Effector memory CD8-positive, alpha-beta T cell (primary cell): Measurements from ENCODE around the gene MGAT1.

Source experiments
- ATAC-seq: fragments of 150-1000 bp; cut with Tn5 transposase; replicated peaks from 2 replicates; pipeline ENCODE4 v1.10.0; 2021; ENCODE audit warnings: mild to moderate bottlenecking, moderate library complexity
- DNase-seq, 3 experiments: peaks; one replicate each; pipeline ENCODE4 v3.0.0; 2021
- H3K27ac Mint-ChIP-seq, 2 donors: one replicate each; pipeline ENCODE4 v1.8.0; 2022; ENCODE audit warnings: mild to moderate bottlenecking in 2 of 2, mixed read lengths in 2 of 2, moderate library complexity in 2 of 2
- H3K27me3 Mint-ChIP-seq, 2 donors: one replicate each; pipeline ENCODE4 v1.8.0; 2022; ENCODE audit warnings: mixed read lengths in 2 of 2
- H3K36me3 Mint-ChIP-seq: one replicate; pipeline ENCODE4 v1.8.0; 2022; ENCODE audit warnings: mild to moderate bottlenecking, moderate library complexity, mixed read lengths; ENCODE audit not compliant: insufficient read depth
- H3K4me1 Mint-ChIP-seq, 2 donors: one replicate each; pipeline ENCODE4 v1.8.0; 2022; ENCODE audit warnings: low read depth in 2 of 2, mixed read lengths in 2 of 2
- H3K4me3 Mint-ChIP-seq, 2 donors: one replicate each; pipeline ENCODE4 v1.8.0; 2022; ENCODE audit warnings: mild to moderate bottlenecking in 2 of 2, mixed read lengths in 2 of 2, moderate library complexity in 2 of 2
- H3K9me3 Mint-ChIP-seq, 2 donors: one replicate each; pipeline ENCODE4 v1.8.0; 2022; ENCODE audit warnings: mixed read lengths in 2 of 2
- total RNA-seq, 9 experiments: gene quantifications; one replicate each; lab custom pipeline; 2026; lab: John Stamatoyannopoulos, UW

The MGAT1 gene
- 73.3 to 193 (median 119) reads per million in 9 experiments for total RNA-seq

DNA sequence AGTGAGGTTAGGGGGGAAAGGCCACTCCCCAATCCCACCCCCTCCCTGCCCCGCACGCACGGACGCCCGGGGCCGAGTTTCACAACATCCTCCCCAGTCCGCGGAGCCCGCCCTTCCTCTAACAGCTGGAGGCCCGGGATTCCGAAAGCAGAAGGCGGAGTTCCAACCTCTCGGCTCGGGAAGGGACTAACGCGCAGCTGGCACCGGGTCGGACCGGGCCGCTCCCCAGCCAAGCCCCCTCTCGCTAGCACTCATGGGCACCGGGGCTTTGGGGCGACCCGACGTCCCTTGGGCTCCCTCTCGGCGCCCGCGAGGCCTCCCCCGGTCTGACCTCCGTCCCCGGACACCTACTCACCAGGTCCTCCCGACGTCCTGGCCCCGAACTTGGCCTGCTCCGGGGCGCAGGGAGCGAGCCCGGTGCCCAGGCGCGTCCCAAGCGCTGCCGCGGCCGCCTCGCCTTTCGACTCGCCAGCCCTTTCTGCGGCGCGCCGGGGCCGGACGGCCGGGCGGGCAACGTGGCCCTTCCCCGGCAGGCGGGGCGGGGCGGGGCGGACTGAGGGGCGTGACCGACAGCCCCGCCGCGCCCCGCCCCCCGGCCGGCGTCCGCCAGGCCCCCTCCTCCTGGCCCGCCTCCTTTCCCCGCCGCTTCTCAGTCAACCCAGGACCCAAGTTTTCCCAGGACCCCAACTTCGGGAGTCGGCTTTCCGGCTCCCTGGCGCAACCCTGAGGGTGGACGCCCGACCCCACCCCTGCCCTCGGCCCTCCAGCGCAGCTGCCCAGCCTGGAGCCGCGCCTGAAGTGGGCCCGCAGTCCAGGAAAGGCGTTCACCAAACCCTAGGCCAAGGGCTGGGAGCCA lies at the start of gene MGAT1:
Gene MGAT1, minus strand, starts transcription at position 482 of the 856 bp plus-strand sequence. CDS start 9,835 bp downstream, outside the sequence.
- peak within 1 kb of the TSS; percentile 84 to 96 for H3K4me3 Mint-ChIP-seq
- H3K4me1 Mint-ChIP-seq: peaks cover 72 to 77% of the 10 kb centered on the region in 2 donors
- no peaks in the 10 kb centered on the region for H3K9me3 Mint-ChIP-seq
- peaks cover 55% of the 10 kb centered on the region for H3K36me3 Mint-ChIP-seq
- peak within 1 kb of the TSS; percentile 95 to 96 for H3K27ac Mint-ChIP-seq
- peak; percentile 68 to 73 (median 71) for DNase-seq
- no peaks in the 10 kb centered on the region for H3K27me3 Mint-ChIP-seq
- peak; percentile 53 for ATAC-seq

DNA sequence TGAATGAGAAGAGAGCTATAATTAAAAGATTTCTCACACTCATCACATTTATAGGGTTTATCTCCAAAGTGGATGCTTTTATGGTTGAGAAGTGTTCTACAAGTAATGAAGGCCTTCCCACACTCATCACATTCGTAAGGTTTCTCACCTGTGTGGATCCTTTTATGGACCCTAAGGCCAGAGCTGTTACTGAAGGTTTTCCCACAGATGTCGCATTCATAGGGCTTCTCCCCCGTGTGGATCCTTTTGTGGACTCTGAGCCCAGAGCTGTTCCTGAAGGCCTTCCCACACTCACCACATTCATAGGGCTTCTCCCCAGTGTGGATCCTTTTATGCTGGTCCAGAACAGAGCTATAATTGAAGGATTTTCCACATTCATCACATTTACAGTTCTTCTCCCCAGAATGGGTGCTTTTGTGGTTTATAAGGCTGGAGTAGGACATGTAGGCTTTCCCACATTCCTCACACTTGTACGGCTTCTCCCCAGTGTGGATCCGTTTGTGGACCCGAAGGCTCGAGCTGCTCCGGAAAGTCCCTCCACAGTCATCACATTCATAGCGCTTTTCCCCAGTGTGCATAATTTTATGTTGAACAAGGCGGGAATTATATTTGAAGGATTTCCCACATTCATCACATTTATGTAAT lies 48.0 kb upstream of the MGAT1 start:
- Mint-ChIP-seq H3K4me3 (no peak overlapping the region), H3K27ac (no peak overlapping the region), H3K36me3 (peaks cover 17% of the 10 kb centered on the region), H3K4me1 (peaks cover 2 to 8% of the 10 kb centered on the region in 2 donors), H3K27me3 (no peaks in the 10 kb centered on the region), H3K9me3 (peaks cover 3 to 9% of the 10 kb centered on the region in 2 donors)
- ATAC-seq: no peak
- DNase-seq: no peak

- Mint-ChIP-seq H3K27ac (no peak overlapping the region), H3K9me3 (peaks cover 3 to 9% of the 10 kb centered on the region in 2 donors), H3K4me3 (no peak overlapping the region), H3K4me1 (peaks cover 2 to 8% of the 10 kb centered on the region in 2 donors), H3K36me3 (peaks cover 17% of the 10 kb centered on the region), H3K27me3 (no peaks in the 10 kb centered on the region)
- ATAC-seq: no peak
- no peak for DNase-seq
These were observed 47.2 kb upstream of the MGAT1 start for GRCh38 chr5:180849827-180850226.

- Mint-ChIP-seq H3K9me3 (peaks cover 3 to 9% of the 10 kb centered on the region in 2 donors), H3K4me1 (peaks cover 0 to 2% of the 10 kb centered on the region in 2 donors), H3K27me3 (no peaks in the 10 kb centered on the region), H3K36me3 (peaks cover 17% of the 10 kb centered on the region), H3K4me3 (no peak overlapping the region), H3K27ac (no peak overlapping the region)
- DNase-seq (no peak), ATAC-seq (no peak)
These were observed 46.3 kb upstream of the MGAT1 start for GRCh38 chr5:180848878-180849277.

GRCh38 chr5:180848265-180848664 lies 45.7 kb upstream of the MGAT1 start:
- ATAC-seq: no peak
- Mint-ChIP-seq H3K36me3 (peaks cover 17% of the 10 kb centered on the region), H3K27me3 (no peaks in the 10 kb centered on the region), H3K9me3 (peaks cover 3 to 9% of the 10 kb centered on the region in 2 donors), H3K27ac (no peak overlapping the region), H3K4me1 (peaks cover 0 to 2% of the 10 kb centered on the region in 2 donors), H3K4me3 (no peak overlapping the region)
- no peak for DNase-seq

GRCh38 chr5:180847026-180847425 lies 44.4 kb upstream of the MGAT1 start:
- ATAC-seq: no peak
- no peak overlapping the region for H3K4me3 Mint-ChIP-seq
- peaks cover 17% of the 10 kb centered on the region for H3K36me3 Mint-ChIP-seq
- H3K9me3 Mint-ChIP-seq: peaks cover 3 to 9% of the 10 kb centered on the region in 2 donors
- no peaks in the 10 kb centered on the region for H3K27me3 Mint-ChIP-seq
- H3K27ac Mint-ChIP-seq: no peak overlapping the region
- H3K4me1 Mint-ChIP-seq: peaks cover 0 to 2% of the 10 kb centered on the region in 2 donors
- DNase-seq: no peak

DNA sequence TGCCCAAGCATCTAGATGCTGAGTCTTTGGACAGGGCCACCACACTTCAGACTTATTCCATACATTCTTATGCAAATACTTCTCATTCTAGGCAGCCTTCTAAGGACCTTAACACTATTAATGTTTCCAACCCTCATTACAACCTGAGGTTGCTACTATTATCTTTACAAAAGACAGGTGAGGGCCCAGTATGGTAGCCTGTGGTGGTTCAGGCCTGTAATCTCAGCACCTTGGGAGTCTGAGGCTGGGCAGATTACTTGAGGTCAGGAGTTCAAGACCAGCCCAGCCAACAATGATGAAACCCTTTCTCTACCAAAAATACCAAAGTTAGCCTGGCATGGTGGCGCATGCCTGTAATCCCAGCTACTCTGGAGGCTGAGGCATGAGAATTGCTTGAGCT lies 42.3 kb upstream of the MGAT1 start:
- DNase-seq (no peak), ATAC-seq (no peak)
- Mint-ChIP-seq H3K4me3 (no peak overlapping the region), H3K9me3 (no peaks in the 10 kb centered on the region), H3K27ac (no peak overlapping the region), H3K4me1 (peaks cover 0 to 2% of the 10 kb centered on the region in 2 donors), H3K27me3 (no peaks in the 10 kb centered on the region), H3K36me3 (peaks cover 1% of the 10 kb centered on the region)

DNA sequence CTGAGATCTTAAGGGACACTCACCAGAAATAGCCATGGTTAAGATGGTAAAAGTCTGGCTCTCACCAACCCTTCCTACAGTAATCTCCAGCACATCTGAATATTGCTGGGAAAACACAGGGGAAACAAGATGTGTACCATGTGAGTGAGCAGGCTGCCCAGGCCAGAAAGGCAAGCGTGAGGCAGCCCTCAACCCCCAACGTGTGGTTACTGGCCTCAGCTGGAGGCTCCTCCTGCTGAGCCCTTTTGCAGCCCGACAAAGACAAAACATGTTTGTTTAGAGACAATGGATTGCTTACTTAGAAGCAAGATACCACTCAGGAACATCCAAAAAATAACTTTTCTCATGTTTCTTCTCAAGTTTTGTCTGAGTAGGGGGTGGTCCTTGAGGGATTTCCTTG lies 41.8 kb upstream of the MGAT1 start:
- H3K9me3 Mint-ChIP-seq: no peaks in the 10 kb centered on the region

GRCh38 chr5:180839935-180840334 lies 37.3 kb upstream of the MGAT1 start:
- Mint-ChIP-seq H3K27me3 (no peaks in the 10 kb centered on the region), H3K4me1 (peaks cover 0 to 4% of the 10 kb centered on the region in 2 donors), H3K36me3 (peaks cover 11% of the 10 kb centered on the region), H3K9me3 (no peaks in the 10 kb centered on the region), H3K4me3 (no peak overlapping the region), H3K27ac (no peak overlapping the region)
- no peak for DNase-seq
- no peak for ATAC-seq

More for the DNA sequence above, 41.8 kb upstream of the MGAT1 start:
- no peak for ATAC-seq
- H3K36me3 Mint-ChIP-seq: no peaks in the 10 kb centered on the region
- no peak for DNase-seq
- H3K4me1 Mint-ChIP-seq: peaks cover 0 to 2% of the 10 kb centered on the region in 2 donors
- no peak overlapping the region for H3K27ac Mint-ChIP-seq
- H3K27me3 Mint-ChIP-seq: no peaks in the 10 kb centered on the region
- no peak overlapping the region for H3K4me3 Mint-ChIP-seq

DNA sequence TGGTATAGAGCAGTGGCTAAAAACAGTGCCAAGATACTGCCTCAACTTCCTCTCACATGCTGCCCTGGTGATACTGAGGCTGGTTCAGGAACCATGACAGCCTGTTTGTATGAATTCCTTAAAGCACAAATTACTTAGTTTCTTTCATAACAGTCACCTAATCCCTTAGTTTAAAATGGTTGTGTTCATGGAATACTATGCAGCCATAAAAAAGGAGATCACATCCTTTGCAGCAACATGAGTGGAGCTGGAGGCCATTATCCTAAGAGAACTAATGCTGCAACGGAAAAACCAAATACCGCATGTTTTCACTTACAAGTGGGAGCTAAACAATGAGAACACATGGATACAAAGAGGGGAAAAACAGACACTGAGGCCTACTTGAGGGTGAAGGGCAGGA lies 36.6 kb upstream of the MGAT1 start:
- H3K36me3 Mint-ChIP-seq: peaks cover 11% of the 10 kb centered on the region
- H3K9me3 Mint-ChIP-seq: no peaks in the 10 kb centered on the region
- H3K27ac Mint-ChIP-seq: no peak overlapping the region
- H3K4me3 Mint-ChIP-seq: no peak overlapping the region
- DNase-seq: no peak
- no peak for ATAC-seq
- H3K4me1 Mint-ChIP-seq: peaks cover 6 to 7% of the 10 kb centered on the region in 2 donors
- H3K27me3 Mint-ChIP-seq: no peaks in the 10 kb centered on the region

GRCh38 chr5:180837478-180837877 lies 34.9 kb upstream of the MGAT1 start:
- DNase-seq (no peak), ATAC-seq (no peak)
- H3K27me3 Mint-ChIP-seq: no peaks in the 10 kb centered on the region
- peak overlapping the region in 1 of 2 donors; percentile 35 for H3K27ac Mint-ChIP-seq
- H3K36me3 Mint-ChIP-seq: peaks cover 11% of the 10 kb centered on the region
- peaks cover 19% of the 10 kb centered on the region in 2 donors for H3K4me1 Mint-ChIP-seq
- no peaks in the 10 kb centered on the region for H3K9me3 Mint-ChIP-seq
- H3K4me3 Mint-ChIP-seq: no peak overlapping the region

GRCh38 chr5:180832638-180833068 lies 30.0 kb upstream of the MGAT1 start:
- ATAC-seq: peak; percentile 34
- peak in 2 of 3 experiments; percentile 14 to 23 for DNase-seq
- Mint-ChIP-seq H3K9me3 (no peaks in the 10 kb centered on the region), H3K36me3 (peaks cover 37% of the 10 kb centered on the region), H3K4me1 (peaks cover 38 to 40% of the 10 kb centered on the region in 2 donors), H3K4me3 (peak overlapping the region; percentile 99 to 100), H3K27me3 (no peaks in the 10 kb centered on the region), H3K27ac (peak overlapping the region; percentile 99)

GRCh38 chr5:180831139-180832093 lies 28.8 kb upstream of the MGAT1 start:
- DNase-seq (peak; percentile 67 to 70 (median 68)), ATAC-seq (peak; percentile 71)
- H3K36me3 Mint-ChIP-seq: peaks cover 34% of the 10 kb centered on the region
- H3K27me3 Mint-ChIP-seq: no peaks in the 10 kb centered on the region
- H3K4me1 Mint-ChIP-seq: peaks cover 38 to 40% of the 10 kb centered on the region in 2 donors
- no peaks in the 10 kb centered on the region for H3K9me3 Mint-ChIP-seq
- peak overlapping the region; percentile 99 to 100 for H3K4me3 Mint-ChIP-seq
- peak overlapping the region; percentile 99 for H3K27ac Mint-ChIP-seq
